Activated B cell treated with CpG ODN at 0.5 μM for 24 hours (primary cell): ENCODE data around the gene DTX3. TPM values are rescaled to one million over a fixed set of nuclear protein-coding genes. Genes with fewer than 3 reads are reported as not detected.
"Not testable (repeated sequence)": the region's sequence is repeated elsewhere in the genome, so short reads cannot be mapped to it uniquely, and the experiment has no call there.

Experiments
- ATAC-seq: fragments of 200-7000 bp; cut with Tn5 transposase; one replicate; pipeline ENCODE4 v1.10.0; 2021; ENCODE audit warnings: low read depth, mild to moderate bottlenecking, moderate library complexity
- CTCF ChIA-PET: fragments of 350-600 bp; sonication (Branson Sonifier 250); formaldehyde crosslinking; loops from one replicate; lab custom pipeline; 2021; ENCODE audit warnings: antibody characterized with exemption; lab: Charles Lee
- POLR2A ChIA-PET: fragments of 350-600 bp; sonication (Branson Sonifier 250); formaldehyde crosslinking; loops from one replicate; lab custom pipeline; 2021; ENCODE audit warnings: antibody characterized with exemption; lab: Charles Lee
- DNase-seq: peaks from one replicate; pipeline ENCODE4 v3.0.0; 2022
- H3K27ac Mint-ChIP-seq: one replicate; pipeline ENCODE4 v1.8.0; 2020; ENCODE audit warnings: mixed read lengths
- H3K27me3 Mint-ChIP-seq: one replicate; pipeline ENCODE4 v1.8.0; 2021; ENCODE audit warnings: mixed read lengths
- H3K36me3 Mint-ChIP-seq: one replicate; pipeline ENCODE4 v1.8.0; 2021; ENCODE audit warnings: low read depth, mixed read lengths
- H3K4me1 Mint-ChIP-seq: one replicate; pipeline ENCODE4 v1.8.0; 2021; ENCODE audit warnings: mixed read lengths
- H3K4me3 Mint-ChIP-seq: one replicate; pipeline ENCODE4 v1.8.0; 2020; ENCODE audit warnings: mild to moderate bottlenecking, mixed read lengths
- H3K9me3 Mint-ChIP-seq: one replicate; pipeline ENCODE4 v1.8.0; 2020; ENCODE audit warnings: mixed read lengths
- intact Hi-C: fragments of 100-400 bp; cut with micrococcal nuclease; formaldehyde crosslinking; loops from one replicate; pipeline ENCODE4 v1.15.1; 2024
- total RNA-seq: library from RNA; stranded (reverse); gene quantifications from 2 replicates; pipeline ENCODE4 v1.2.3, GENCODE V29; 2022
- TF ChIP-seq, protein P1 (sequence below): fragments of 200-600 bp; IDR thresholded peaks from one replicate; pipeline ENCODE4 v1.8.0; 2022; ENCODE audit warnings: antibody characterized with exemption, mild to moderate bottlenecking

DTX3 gene
- total RNA-seq, 1 donor from 2014 or later = 3.7 TPM

GRCh38 chr12:57654042-57654441 lies 49.4 kb downstream of the DTX3 start:
- peaks cover 4% of the 10 kb centered on the region for H3K9me3 Mint-ChIP-seq
- no peaks in the 10 kb centered on the region for H3K4me1 Mint-ChIP-seq
- TF ChIP-seq, protein P1, sequence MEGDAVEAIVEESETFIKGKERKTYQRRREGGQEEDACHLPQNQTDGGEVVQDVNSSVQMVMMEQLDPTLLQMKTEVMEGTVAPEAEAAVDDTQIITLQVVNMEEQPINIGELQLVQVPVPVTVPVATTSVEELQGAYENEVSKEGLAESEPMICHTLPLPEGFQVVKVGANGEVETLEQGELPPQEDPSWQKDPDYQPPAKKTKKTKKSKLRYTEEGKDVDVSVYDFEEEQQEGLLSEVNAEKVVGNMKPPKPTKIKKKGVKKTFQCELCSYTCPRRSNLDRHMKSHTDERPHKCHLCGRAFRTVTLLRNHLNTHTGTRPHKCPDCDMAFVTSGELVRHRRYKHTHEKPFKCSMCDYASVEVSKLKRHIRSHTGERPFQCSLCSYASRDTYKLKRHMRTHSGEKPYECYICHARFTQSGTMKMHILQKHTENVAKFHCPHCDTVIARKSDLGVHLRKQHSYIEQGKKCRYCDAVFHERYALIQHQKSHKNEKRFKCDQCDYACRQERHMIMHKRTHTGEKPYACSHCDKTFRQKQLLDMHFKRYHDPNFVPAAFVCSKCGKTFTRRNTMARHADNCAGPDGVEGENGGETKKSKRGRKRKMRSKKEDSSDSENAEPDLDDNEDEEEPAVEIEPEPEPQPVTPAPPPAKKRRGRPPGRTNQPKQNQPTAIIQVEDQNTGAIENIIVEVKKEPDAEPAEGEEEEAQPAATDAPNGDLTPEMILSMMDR = no peak
- no peak for ATAC-seq
- intact Hi-C loops = no loop called here
- H3K36me3 Mint-ChIP-seq = no peaks in the 10 kb centered on the region
- ChIA-PET CTCF (no interaction called here), POLR2A (no interaction called here)
- no peak overlapping the region for H3K27ac Mint-ChIP-seq
- H3K4me3 Mint-ChIP-seq = no peak overlapping the region
- peaks cover 10% of the 10 kb centered on the region for H3K27me3 Mint-ChIP-seq
- no peak for DNase-seq

DNA sequence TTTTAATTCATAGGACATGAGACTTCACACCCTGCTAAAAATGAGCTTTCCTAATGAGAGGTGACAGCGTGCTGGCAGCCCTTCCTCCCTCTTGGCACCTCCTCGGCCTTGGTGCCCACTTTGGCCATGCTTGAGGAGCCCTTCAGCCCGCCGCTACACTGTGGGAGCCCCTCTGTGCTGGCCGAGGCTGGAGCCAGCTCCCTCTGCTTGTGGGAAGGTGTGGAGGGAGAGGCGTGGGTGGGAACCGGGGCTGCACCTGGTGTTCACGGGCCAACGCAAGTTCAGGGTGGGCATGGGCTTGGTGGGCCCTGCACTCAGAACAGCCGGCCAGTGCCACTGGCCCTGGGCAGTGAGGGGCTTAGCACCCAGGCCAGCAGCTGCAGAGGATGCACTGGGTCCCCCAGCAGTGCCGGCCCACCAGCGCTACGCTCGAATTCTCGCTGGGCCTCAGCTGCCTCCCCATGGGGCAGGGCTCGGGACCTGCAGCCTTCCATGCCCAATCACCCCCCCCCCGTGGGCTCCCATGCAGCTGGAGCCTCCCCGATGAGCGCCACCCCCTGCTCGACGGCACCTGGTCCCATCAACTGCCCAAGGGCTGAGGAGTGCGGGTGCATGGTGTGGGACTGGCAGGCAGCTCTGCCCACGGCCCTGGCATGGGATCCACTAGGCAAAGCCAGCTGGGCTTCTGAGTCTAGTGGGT lies 51.1 kb downstream of the DTX3 start:
- ChIA-PET CTCF (no interaction called here), POLR2A (no interaction called here)
- TF ChIP-seq, protein P1 = no peak
- intact Hi-C loops = no loop called here
- Mint-ChIP-seq H3K9me3 (peaks cover 4% of the 10 kb centered on the region), H3K4me1 (no peaks in the 10 kb centered on the region), H3K4me3 (no peak overlapping the region), H3K27me3 (peaks cover 10% of the 10 kb centered on the region), H3K36me3 (no peaks in the 10 kb centered on the region), H3K27ac (no peak overlapping the region)
- DNase-seq (no peak), ATAC-seq (no peak)

GRCh38 chr12:57656408-57656807 lies 51.8 kb downstream of the DTX3 start:
- CTCF ChIA-PET, DNase-seq, H3K9me3 Mint-ChIP-seq, ATAC-seq, H3K4me1 Mint-ChIP-seq, H3K36me3 Mint-ChIP-seq, H3K27me3 Mint-ChIP-seq, H3K27ac Mint-ChIP-seq, POLR2A ChIA-PET, H3K4me3 Mint-ChIP-seq, intact Hi-C loops: not testable (repeated sequence)

DNA sequence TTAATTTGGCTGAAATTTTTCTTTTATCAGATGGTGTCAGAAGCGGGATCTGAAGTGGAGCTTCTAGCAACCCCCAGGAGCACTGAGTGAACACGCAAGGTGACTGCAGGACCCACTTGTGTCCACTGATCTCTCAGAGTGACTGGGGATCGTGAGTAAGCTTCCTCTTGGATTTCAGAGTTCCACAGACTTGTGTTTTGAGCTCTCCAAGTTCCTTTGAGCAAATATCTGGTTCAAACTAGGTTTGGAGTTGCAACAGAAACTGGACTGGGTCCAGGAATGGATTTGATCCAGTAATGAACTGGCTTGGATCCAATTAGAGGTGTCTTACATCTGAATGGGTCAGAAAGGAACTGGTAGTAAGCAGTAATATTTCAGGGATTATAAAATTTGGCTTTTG lies 53.1 kb downstream of the DTX3 start:
- CTCF ChIA-PET = interaction anchor here (0.9 kb wide), 1 partner anchor 870 kb away, joined by 3 read pairs; no protein-coding TSS in a partner anchor
- H3K36me3 Mint-ChIP-seq = no peaks in the 10 kb centered on the region
- DNase-seq = no peak
- TF ChIP-seq, protein P1 = no peak
- no peak overlapping the region for H3K4me3 Mint-ChIP-seq
- H3K9me3 Mint-ChIP-seq = peaks cover 6% of the 10 kb centered on the region
- intact Hi-C loops = no loop called here
- no peaks in the 10 kb centered on the region for H3K4me1 Mint-ChIP-seq
- H3K27ac Mint-ChIP-seq = no peak overlapping the region
- H3K27me3 Mint-ChIP-seq = peaks cover 10% of the 10 kb centered on the region
- POLR2A ChIA-PET = no interaction called here
- no peak for ATAC-seq

- H3K36me3 Mint-ChIP-seq = no peaks in the 10 kb centered on the region
- CTCF ChIA-PET = no interaction called here
- intact Hi-C loops = no loop called here
- ATAC-seq (no peak), DNase-seq (no peak)
- H3K4me1 Mint-ChIP-seq = no peaks in the 10 kb centered on the region
- H3K27me3 Mint-ChIP-seq = peaks cover 10% of the 10 kb centered on the region
- H3K4me3 Mint-ChIP-seq = no peak overlapping the region
- POLR2A ChIA-PET = no interaction called here
- TF ChIP-seq, protein P1 = no peak
- no peak overlapping the region for H3K27ac Mint-ChIP-seq
- peaks cover 4% of the 10 kb centered on the region for H3K9me3 Mint-ChIP-seq
Observed at GRCh38 chr12:57658890-57659289, 54.3 kb downstream of the DTX3 start.

Other genes starting within 250 kb of the DTX3 start
- gene R3HDM2, start 173.8 kb upstream of the DTX3 start, total RNA-seq = 74.2 and 75.6 TPM in 2 replicates
- 0.10 TPM in 1 of 2 replicates, not detected in the other for gene INHBC, start 170.0 kb upstream of the DTX3 start, total RNA-seq
- gene INHBE, start 149.5 kb upstream of the DTX3 start, total RNA-seq = 0.07 and 0.29 TPM in 2 replicates
- gene GLI1, start 145.0 kb upstream of the DTX3 start, total RNA-seq = 0.51 and 1.3 TPM in 2 replicates
- gene ARHGAP9, start 125.0 kb upstream of the DTX3 start, total RNA-seq = 98.8 and 104 TPM in 2 replicates
- gene MARS1, start 116.8 kb upstream of the DTX3 start, total RNA-seq = 368 and 425 TPM in 2 replicates
- gene DDIT3, start 84.3 kb upstream of the DTX3 start, total RNA-seq = 30.5 and 34.3 TPM in 2 replicates
- 96.0 and 105 TPM in 2 replicates for gene MBD6, start 82.0 kb upstream of the DTX3 start, total RNA-seq
- 83.3 and 91.8 TPM in 2 replicates for gene DCTN2, start 57.6 kb upstream of the DTX3 start, total RNA-seq
- gene KIF5A, start 54.8 kb upstream of the DTX3 start, total RNA-seq = 0.13 and 0.15 TPM in 2 replicates
- gene PIP4K2C, start 13.6 kb upstream of the DTX3 start, total RNA-seq = 16.5 and 17.9 TPM in 2 replicates
- gene ARHGEF25, start 6.6 kb downstream of the DTX3 start, total RNA-seq = not detected in 2 replicates
- 0.31 and 0.51 TPM in 2 replicates for gene B4GALNT1, start 28.4 kb downstream of the DTX3 start, total RNA-seq
- gene OS9, start 89.3 kb downstream of the DTX3 start, total RNA-seq = 166 TPM in 2 replicates
- 17.5 and 18.5 TPM in 2 replicates for gene AGAP2, start 133.9 kb downstream of the DTX3 start, total RNA-seq
- gene TSPAN31, start 140.2 kb downstream of the DTX3 start, total RNA-seq = 35.8 and 37.6 TPM in 2 replicates
- 95.7 and 95.9 TPM in 2 replicates for gene CDK4, start 147.5 kb downstream of the DTX3 start, total RNA-seq
- gene MARCHF9, start 150.3 kb downstream of the DTX3 start, total RNA-seq = 54.1 and 58.2 TPM in 2 replicates
- gene CYP27B1, start 162.3 kb downstream of the DTX3 start, total RNA-seq = 2.4 and 2.5 TPM in 2 replicates
- gene METTL1, start 167.3 kb downstream of the DTX3 start, total RNA-seq = 32.2 and 40.7 TPM in 2 replicates
- gene EEF1AKMT3, start 167.8 kb downstream of the DTX3 start, total RNA-seq = 0.60 and 1.2 TPM in 2 replicates
- 28.4 and 33.4 TPM in 2 replicates for gene TSFM, start 178.0 kb downstream of the DTX3 start, total RNA-seq
- 1.5 and 3.1 TPM in 2 replicates for gene AVIL, start 213.9 kb downstream of the DTX3 start, total RNA-seq
- 73.2 and 81.5 TPM in 2 replicates for gene CTDSP2, start 241.9 kb downstream of the DTX3 start, total RNA-seq